GM23338 (cell line): Measurements from ENCODE around the gene C3orf22. TPM values are rescaled to one million over a fixed set of nuclear protein-coding genes. Genes with fewer than 3 reads are reported as not detected.

ENCODE experiments used
- ATAC-seq: fragments of 200-7000 bp; cut with Tn5 transposase; 3 replicates; pipeline ENCODE4 v1.9.1; 2020
- DNase-seq: peaks from one replicate; pipeline ENCODE4 v3.0.0-alpha.2; 2015; ENCODE audit warnings: low spot score
- H2AFZ ChIP-seq: fragments of 200-600 bp; sonication (generic); 2 replicates; pipeline ENCODE4 v1.8.0; 2016; ENCODE audit warnings: antibody characterized with exemption, mild to moderate bottlenecking, moderate library complexity
- H3F3A ChIP-seq: fragments of 200-600 bp; sonication (generic); replicated peaks from 2 replicates; pipeline ENCODE4 v1.8.0; 2017; ENCODE audit warnings: antibody characterized with exemption, mixed run types, low read depth
- H3K27ac ChIP-seq: fragments of 200-600 bp; sonication (generic); 2 replicates; pipeline ENCODE4 v1.6.1; 2016; ENCODE audit warnings: low read depth
- H3K27me3 ChIP-seq: fragments of 200-600 bp; sonication (generic); 2 replicates; pipeline ENCODE4 v1.8.0; 2016; ENCODE audit warnings: mild to moderate bottlenecking, mixed run types, moderate library complexity; ENCODE audit not compliant: insufficient read depth
- H3K36me3 ChIP-seq: fragments of 200-600 bp; sonication (generic); 2 replicates; pipeline ENCODE4 v1.8.0; 2016; ENCODE audit warnings: mild to moderate bottlenecking; ENCODE audit not compliant: insufficient read depth
- H3K4me1 ChIP-seq: fragments of 200-600 bp; sonication (generic); 2 replicates; pipeline ENCODE4 v1.8.0; 2016; ENCODE audit warnings: mild to moderate bottlenecking, moderate library complexity; ENCODE audit not compliant: insufficient read depth
- H3K4me2 ChIP-seq: fragments of 200-600 bp; sonication (generic); 2 replicates; pipeline ENCODE4 v1.7.1; 2017; ENCODE audit warnings: mixed run types
- H3K4me3 ChIP-seq: fragments of 200-600 bp; sonication (generic); 2 replicates; pipeline ENCODE4 v1.6.1; 2016; ENCODE audit warnings: mixed run types
- H3K79me2 ChIP-seq: fragments of 200-600 bp; sonication (generic); replicated peaks from 2 replicates; pipeline ENCODE4 v1.8.0; 2017; ENCODE audit warnings: mild to moderate bottlenecking; ENCODE audit not compliant: insufficient read depth
- H3K9me2 ChIP-seq: fragments of 200-600 bp; sonication (generic); 2 replicates; pipeline ENCODE4 v1.8.0; 2017; ENCODE audit not compliant: insufficient read depth
- H4K20me1 ChIP-seq: fragments of 200-600 bp; sonication (generic); replicated peaks from 2 replicates; pipeline ENCODE4 v1.8.0; 2017; ENCODE audit warnings: mild to moderate bottlenecking; ENCODE audit not compliant: insufficient read depth
- H3K27ac Mint-ChIP-seq: 2 replicates; pipeline ENCODE4 v1.8.0; 2020; ENCODE audit warnings: inconsistent platforms, mild to moderate bottlenecking, moderate library complexity, mixed read lengths
- H3K27me3 Mint-ChIP-seq: 3 replicates; pipeline ENCODE4 v1.8.0; 2022; ENCODE audit warnings: low read depth, mild to moderate bottlenecking, moderate library complexity, mixed read lengths, inconsistent platforms; ENCODE audit not compliant: insufficient read depth, poor library complexity
- H3K36me3 Mint-ChIP-seq: 3 replicates; pipeline ENCODE4 v1.8.0; 2021; ENCODE audit warnings: low read depth, mild to moderate bottlenecking, inconsistent platforms, moderate library complexity, mixed read lengths
- H3K4me1 Mint-ChIP-seq: 3 replicates; pipeline ENCODE4 v1.8.0; 2020; ENCODE audit warnings: mild to moderate bottlenecking, inconsistent platforms, mixed read lengths
- H3K4me3 Mint-ChIP-seq: 3 replicates; pipeline ENCODE4 v1.8.0; 2021; ENCODE audit warnings: moderate library complexity, mild to moderate bottlenecking, inconsistent platforms, mixed read lengths
- H3K9me3 Mint-ChIP-seq: 3 replicates; pipeline ENCODE4 v1.8.0; 2020; ENCODE audit warnings: moderate library complexity, mild to moderate bottlenecking, inconsistent platforms, mixed read lengths
- CTCF ChIP-seq, 2 experiments: fragments of 200-600 bp in 1 of 2; sonication (generic) in 1 of 2; conservative IDR thresholded peaks; 2 replicates each; pipeline versions ENCODE4 v1.5.1 to v1.6.1; 2016 to 2017; ENCODE audit warnings: antibody characterized with exemption in 2 of 2, low read depth in 2 of 2, mild to moderate bottlenecking in 2 of 2, moderate library complexity in 1 of 2
- EZH2phosphoT487 ChIP-seq: fragments of 200-600 bp; sonication (generic); IDR thresholded peaks from one replicate; pipeline ENCODE4 v1.8.1; 2018; ENCODE audit warnings: antibody characterized with exemption; ENCODE audit not compliant: unreplicated experiment
- NANOG ChIP-seq: IDR thresholded peaks from 2 replicates; pipeline ENCODE4 v1.6.1; 2016; ENCODE audit warnings: antibody characterized with exemption, borderline replicate concordance
- POLR2AphosphoS5 ChIP-seq: IDR thresholded peaks from 2 replicates; pipeline ENCODE4 v1.6.1; 2016; ENCODE audit warnings: antibody characterized with exemption, low read depth
- REST ChIP-seq: IDR thresholded peaks from one replicate; pipeline ENCODE4 v1.6.1; 2018; ENCODE audit warnings: antibody characterized with exemption; ENCODE audit not compliant: unreplicated experiment
- STAT1 ChIP-seq: IDR thresholded peaks from one replicate; pipeline ENCODE4 v1.6.1; 2016; ENCODE audit warnings: antibody characterized with exemption; ENCODE audit not compliant: unreplicated experiment
- ZNF331 ChIP-seq: fragments of 250-450 bp; sonication (Bioruptor Pico); IDR thresholded peaks from 2 replicates; pipeline ENCODE4 v1.5.0; 2020; ENCODE audit warnings: low read depth, mild to moderate bottlenecking, moderate library complexity
- polyA plus RNA-seq: library from polyadenylated mRNA; unstranded; fragments of >200 nt; fragmentation: Nextera tagmentation; extraction: Ambion mirVana; gene quantifications from 2 replicates; pipeline ENCODE4 v1.2.1, GENCODE V29; 2016
- total RNA-seq: library from RNA; depleted of rRNA; stranded (reverse); fragments of >200 nt; shearing (Covaris generic); gene quantifications from 2 replicates; pipeline ENCODE4 v1.2.3, GENCODE V29; 2014

The C3orf22 gene
- total and polyA plus RNA-seq, 2 experiments from 2014 or later = not detected

- TF ChIP-seq REST = no peak
Measured at GRCh38 chr3:126516152-126516935, 42.4 kb downstream of the C3orf22 start (continued).

- no peaks in the 10 kb centered on the region for H3K4me1 ChIP-seq
- no peak for ATAC-seq
- H4K20me1 ChIP-seq = no peaks in the 10 kb centered on the region
- H3K4me3 Mint-ChIP-seq = no peak overlapping the region
- H3K9me2 ChIP-seq = no peaks in the 10 kb centered on the region
- no peaks in the 10 kb centered on the region for H3K9me3 Mint-ChIP-seq
- H3K79me2 ChIP-seq = no peaks in the 10 kb centered on the region
- no peak overlapping the region for H3K4me2 ChIP-seq
- no peak overlapping the region for H3K27ac Mint-ChIP-seq
- no peaks in the 10 kb centered on the region for H3K36me3 ChIP-seq
- TF ChIP-seq NANOG (no peak), CTCF (conservative IDR thresholded peaks at IDR 0.05; ENCODE audit: low read depth in 2 of 2) (no peak), STAT1 (no peak), EZH2phosphoT487 (no peak), REST (no peak), ZNF331 (CRISPR knock-in tag) (no peak), POLR2AphosphoS5 (no peak)
- peaks cover 6% of the 10 kb centered on the region for H3K27me3 Mint-ChIP-seq
- no peak for DNase-seq
- H2AFZ ChIP-seq = no peak overlapping the region
- H3K4me3 ChIP-seq = no peak overlapping the region
- H3F3A ChIP-seq = no peaks in the 10 kb centered on the region
- peaks cover 2% of the 10 kb centered on the region; the same call in 1 of the 3 replicates for H3K4me1 Mint-ChIP-seq
- H3K36me3 Mint-ChIP-seq = no peaks in the 10 kb centered on the region
- no peak overlapping the region for H3K27ac ChIP-seq
- no peaks in the 10 kb centered on the region for H3K27me3 ChIP-seq
Measured at GRCh38 chr3:126515066-126515706, 43.5 kb downstream of the C3orf22 start.
